SH-SY5Y (cell line): ENCODE data around the gene MAP1B.

Source experiments
- GATA2 ChIP-seq: IDR thresholded peaks from 2 replicates; pipeline ENCODE4 v1.6.1; 2011; ENCODE audit warnings: mild to moderate bottlenecking, low read depth, low read length
- GATA3 ChIP-seq: IDR thresholded peaks from 2 replicates; pipeline ENCODE4 v1.6.1; 2011; ENCODE audit warnings: low read depth, mild to moderate bottlenecking, low read length, moderate library complexity

DNA sequence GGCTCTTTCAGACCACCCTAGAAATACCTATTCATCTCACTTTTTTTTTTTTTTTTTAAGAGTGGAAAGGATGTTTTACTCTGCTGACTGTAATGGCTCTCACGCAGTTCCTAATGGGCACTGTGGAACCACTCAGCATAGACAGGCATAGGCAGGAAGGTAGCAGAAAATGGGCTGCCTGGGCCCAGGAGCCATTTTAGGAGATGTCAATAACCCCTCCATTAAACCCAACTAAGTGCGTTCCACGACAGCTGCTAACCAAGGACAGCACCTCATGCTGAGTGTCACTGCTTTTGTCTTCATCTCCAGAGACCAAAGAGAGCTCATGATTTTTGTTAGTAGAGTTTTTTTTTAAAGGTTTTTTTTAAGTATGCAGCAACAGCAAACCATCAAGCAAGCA is 15.3 kb downstream of the MAP1B start:
- TF ChIP-seq GATA3 (no peak), GATA2 (no peak)
